GM21447 (cell line): ENCODE results near the gene SHOX.

ENCODE experiments used
- ATAC-seq: cut with Tn5 transposase; IDR thresholded peaks from one replicate; pipeline ENCODE4 v1.9.1; 2021; ENCODE audit not compliant: unreplicated experiment

Gene SHOX

GRCh38 chrX:663841-664240 is 33.2 kb downstream of the SHOX start:
- ATAC-seq: no peak

- ATAC-seq: no peak
Measured at GRCh38 chrX:666762-667720, 36.5 kb downstream of the SHOX start.

GRCh38 chrX:670645-671044 is 40.1 kb downstream of the SHOX start:
- ATAC-seq: no peak

GRCh38 chrX:672931-673330 is 42.3 kb downstream of the SHOX start:
- no peak for ATAC-seq

- ATAC-seq: no peak
Measured at GRCh38 chrX:675279-675954, 44.8 kb downstream of the SHOX start.

GRCh38 chrX:675955-676295 is 45.3 kb downstream of the SHOX start:
- ATAC-seq: no peak

GRCh38 chrX:677376-677775 is 46.8 kb downstream of the SHOX start:
- ATAC-seq: no peak

- ATAC-seq: no peak
Measured at GRCh38 chrX:679291-679979, 48.8 kb downstream of the SHOX start.

- no peak for ATAC-seq
Measured at GRCh38 chrX:680062-680461, 49.5 kb downstream of the SHOX start.

- no peak for ATAC-seq
Measured at GRCh38 chrX:681989-682388, 51.4 kb downstream of the SHOX start.

GRCh38 chrX:682892-683291 is 52.3 kb downstream of the SHOX start:
- ATAC-seq: no peak

- no peak for ATAC-seq
Measured at GRCh38 chrX:683576-683975, 53.0 kb downstream of the SHOX start.

GRCh38 chrX:685120-686032 is 54.8 kb downstream of the SHOX start:
- no peak for ATAC-seq

- ATAC-seq: no peak
Measured at GRCh38 chrX:689983-690382, 59.4 kb downstream of the SHOX start.

GRCh38 chrX:694800-695199 is 64.2 kb downstream of the SHOX start:
- no peak for ATAC-seq

- ATAC-seq: no peak
Measured at GRCh38 chrX:698206-698605, 67.6 kb downstream of the SHOX start.

- ATAC-seq: no peak
Measured at GRCh38 chrX:700936-701335, 70.3 kb downstream of the SHOX start.

GRCh38 chrX:701673-702072 is 71.1 kb downstream of the SHOX start:
- no peak for ATAC-seq

GRCh38 chrX:703466-703865 is 72.9 kb downstream of the SHOX start:
- no peak for ATAC-seq

GRCh38 chrX:703866-704265 is 73.3 kb downstream of the SHOX start:
- no peak for ATAC-seq
